Endothelial cell of umbilical vein (primary cell): ENCODE results near the gene FAM50A. TPM values are rescaled to one million over a fixed set of nuclear protein-coding genes. Genes with fewer than 3 reads are reported as not detected.

Source experiments
- BruUV-seq: library from RNA; stranded (reverse); fragments of 400-500 nt; replicated peaks from 2 replicates; lab custom pipeline; 2021; lab: Mats Ljungman, UMichigan
- CTCF ChIA-PET: fragments of 300-600, 350-600 bp; sonication (Branson Sonifier 250); formaldehyde crosslinking; loops from one replicate; lab custom pipeline; 2021; ENCODE audit warnings: antibody characterized with exemption, inconsistent platforms; lab: Charles Lee
- POLR2A ChIA-PET: fragments of 300-600, 350-600 bp; sonication (Branson Sonifier 250); formaldehyde crosslinking; loops from one replicate; lab custom pipeline; 2021; ENCODE audit warnings: antibody characterized with exemption, inconsistent platforms; lab: Charles Lee
- DNase-seq: peaks from one replicate; pipeline ENCODE4 v3.0.0-alpha.2; 2011; ENCODE audit warnings: low read depth, low spot score
- FAIRE-seq: peaks from 2 replicates; lab custom pipeline; 2011; peaks lifted over from hg19 to GRCh38; lab: Jason Lieb, UNC
- H2AFZ ChIP-seq: 2 replicates; pipeline ENCODE4 v1.6.0; 2012; ENCODE audit warnings: low read depth, low read length, control low read depth, inconsistent platforms
- H3K27ac ChIP-seq: 2 replicates; pipeline ENCODE4 v1.5.1; 2011; ENCODE audit warnings: low read depth, mild to moderate bottlenecking, control low read depth, low read length, moderate library complexity; ENCODE audit not compliant: insufficient read depth
- H3K27me3 ChIP-seq, 2 experiments: 2 replicates each; pipeline versions ENCODE4 v1.6.0 to v1.6.1; 2011; ENCODE audit warnings: low read length in 2 of 2, mixed read lengths in 1 of 2; ENCODE audit not compliant: control insufficient read depth in 2 of 2, insufficient read depth in 2 of 2
- H3K36me3 ChIP-seq, 2 experiments: 2 replicates in 1 of 2; 3 replicates in 1 of 2; pipeline ENCODE4 v1.5.1; 2011; ENCODE audit warnings: low read length in 2 of 2, mild to moderate bottlenecking in 1 of 2, moderate library complexity in 1 of 2; ENCODE audit not compliant: control insufficient read depth in 2 of 2, insufficient read depth in 2 of 2; ENCODE audit errors: extremely low read depth in 1 of 2
- H3K4me1 ChIP-seq: 3 replicates; pipeline ENCODE4 v1.5.1; 2011; ENCODE audit warnings: mild to moderate bottlenecking, low read length; ENCODE audit not compliant: control insufficient read depth, insufficient read depth; ENCODE audit errors: extremely low read depth
- H3K4me2 ChIP-seq: 2 replicates; pipeline ENCODE4 v1.6.1; 2011; ENCODE audit warnings: low read length, control low read depth, mixed read lengths; ENCODE audit not compliant: insufficient read depth
- H3K4me3 ChIP-seq, 3 experiments: fragments of 200-600 bp in 1 of 3; sonication (generic), shearing (Covaris generic) in 1 of 3; replicated peaks in 1 of 3; 2 replicates each; pipeline ENCODE4 v1.5.1; 2011 to 2016; ENCODE audit warnings: control low read depth in 3 of 3, low read length in 3 of 3, mild to moderate bottlenecking in 2 of 3, inconsistent platforms in 1 of 3, low read depth in 1 of 3, moderate library complexity in 1 of 3; ENCODE audit not compliant: insufficient read depth in 1 of 3
- H3K79me2 ChIP-seq: 2 replicates; pipeline ENCODE4 v1.6.0; 2012; ENCODE audit warnings: low read length, inconsistent platforms; ENCODE audit not compliant: control insufficient read depth, insufficient read depth
- H3K9ac ChIP-seq: replicated peaks from 2 replicates; pipeline ENCODE3; 2011; ENCODE audit warnings: low read length, control low read depth; ENCODE audit not compliant: insufficient read depth; ENCODE audit errors: extremely low read depth
- H3K9me1 ChIP-seq: replicated peaks from 3 replicates; pipeline ENCODE4 v1.6.0; 2011; ENCODE audit warnings: mild to moderate bottlenecking, low read length; ENCODE audit not compliant: control insufficient read depth, insufficient read depth; ENCODE audit errors: extremely low read depth
- H3K9me3 ChIP-seq: replicated peaks from 2 replicates; pipeline ENCODE4 v1.5.1; 2012; ENCODE audit warnings: low read length, inconsistent platforms; ENCODE audit not compliant: control insufficient read depth, insufficient read depth
- H4K20me1 ChIP-seq: replicated peaks from 2 replicates; pipeline ENCODE3; 2011; ENCODE audit warnings: mild to moderate bottlenecking, low read length; ENCODE audit not compliant: control insufficient read depth, insufficient read depth; ENCODE audit errors: extremely low read depth
- CTCF ChIP-seq, 2 donors: IDR thresholded peaks; 1 replicate in 1 of 2; 2 replicates in 1 of 2; pipeline ENCODE4 v1.5.1; 2011; ENCODE audit warnings: low read length in 2 of 2, mild to moderate bottlenecking in 2 of 2, moderate library complexity in 2 of 2, control low read depth in 1 of 2, inconsistent platforms in 1 of 2, low read depth in 1 of 2; ENCODE audit not compliant: insufficient read depth in 1 of 2; ENCODE audit errors: extremely low read depth in 1 of 2
- EZH2 ChIP-seq: IDR thresholded peaks from 2 replicates; pipeline ENCODE4 v1.6.1; 2012; ENCODE audit warnings: borderline replicate concordance, low read depth, mild to moderate bottlenecking, moderate library complexity, low read length, inconsistent platforms; ENCODE audit not compliant: severe bottlenecking
- FOS ChIP-seq: IDR thresholded peaks from 2 replicates; pipeline ENCODE4 v1.6.1; 2011; ENCODE audit warnings: mild to moderate bottlenecking, low read length, moderate library complexity, borderline replicate concordance; ENCODE audit not compliant: insufficient read depth
- GATA2 ChIP-seq: IDR thresholded peaks from 2 replicates; pipeline ENCODE4 v1.7.0; 2011; ENCODE audit warnings: low read depth, mild to moderate bottlenecking, moderate library complexity, mixed read lengths, low read length; ENCODE audit not compliant: insufficient read length, insufficient read depth
- JUN ChIP-seq: IDR thresholded peaks from 2 replicates; pipeline ENCODE4 v1.6.1; 2011; ENCODE audit warnings: borderline replicate concordance, low read depth; ENCODE audit not compliant: insufficient read length, insufficient read depth
- MAX ChIP-seq: IDR thresholded peaks from 2 replicates; pipeline ENCODE4 v1.6.1; 2011; ENCODE audit not compliant: insufficient read depth, insufficient read length
- MYC ChIP-seq: IDR thresholded peaks from one replicate; pipeline ENCODE4 v1.6.1; 2011; ENCODE audit warnings: mild to moderate bottlenecking, low read depth, low read length
- POLR2A ChIP-seq: IDR thresholded peaks from 2 replicates; pipeline ENCODE4 v1.6.1; 2012; ENCODE audit warnings: low read depth, mild to moderate bottlenecking, control low read depth, low read length
- POLR2AphosphoS5 ChIP-seq: IDR thresholded peaks from 2 replicates; pipeline ENCODE4 v1.6.1; 2012; ENCODE audit warnings: low read depth, mild to moderate bottlenecking, control low read depth, low read length, moderate library complexity; ENCODE audit not compliant: insufficient read depth
- dilution Hi-C: fragments of 300-500 bp; cut with MboI; formaldehyde crosslinking; loops from one replicate; pipeline ENCODE4 v1.15.0; 2019; ENCODE audit warnings: low sequenced_read_pairs; ENCODE audit not compliant: extremely low pct_ligation_motif_present
- intact Hi-C: fragments of 100-400 bp; cut with micrococcal nuclease; formaldehyde crosslinking; loops from one replicate; pipeline ENCODE4 v1.10.0; 2022
- polyA plus RNA-seq, 4 experiments: library from polyadenylated mRNA; depleted of rRNA in 3 of 4; stranded (reverse) in 3 of 4; unstranded in 1 of 4; fragments of >200 nt; gene quantifications; 2 replicates each; pipeline versions ENCODE4 v1.2.1 to v1.2.3, GENCODE V29; 2011 to 2012; ENCODE audit warnings: missing spikeins in 1 of 4
- total RNA-seq: library from RNA; stranded (reverse); gene quantifications from 2 replicates; pipeline ENCODE4 v1.2.3, GENCODE V29; 2021

FAM50A gene
- total and polyA plus RNA-seq, 2 donors (not counting 3 experiments of a cell fraction or from before 2014, with no cell fraction given) = 75.9 to 123 TPM

GRCh38 chrX:154443479-154443910 is 446 bp upstream of the FAM50A start:
- Histone ChIP-seq H3K79me2 (peaks cover 52% of the 10 kb centered on the region), H3K9me3 (no peaks in the 10 kb centered on the region), H3K27ac (no peak overlapping the region), H3K4me3 (peak overlapping the region in 1 of 3 experiments; percentile 29), H3K27me3 (no peaks in the 10 kb centered on the region), H2AFZ (no peak overlapping the region), H3K9ac (no peak overlapping the region), H4K20me1 (no peaks in the 10 kb centered on the region), H3K9me1 (no peaks in the 10 kb centered on the region), H3K36me3 (peaks cover 4 to 33% of the 10 kb centered on the region in 2 experiments), H3K4me1 (peaks cover 12% of the 10 kb centered on the region), H3K4me2 (no peak overlapping the region)
- dilution Hi-C loops (no loop called here), intact Hi-C loops (loop anchor here (5.0 kb wide), 2 partner anchors 34 to 36 kb away; partner anchors contain the start of genes DNASE1L1 and LAGE3)
- TF ChIP-seq JUN (no peak), GATA2 (no peak), MYC (no peak), CTCF (IDR thresholded peaks at IDR 0.05; ENCODE audit: extremely low read depth in 1 of 2, insufficient read depth in 1 of 2, low read depth in 1 of 2, low read length in 2 of 2) (no peak), POLR2AphosphoS5 (no peak), POLR2A (no peak), EZH2 (no peak), MAX (no peak), FOS (no peak)
- ChIA-PET POLR2A (no interaction called here), CTCF (interaction anchor here (0.7 to 1.5 kb wide), 2 partner anchors 70 to 84 kb away, joined by 3 to 4 read pairs; no protein-coding TSS in a partner anchor)
- DNase-seq (no peak), FAIRE-seq (peak; percentile 47)
- no TSS peak for BruUV-seq
